ENCODE measurements around the gene LBHD2.

Gene LBHD2

GRCh38 chr14:103064436-103064835, 19.6 kb upstream of the LBHD2 start:
- TF ChIP-seq SPI1 (IDR thresholded peaks at IDR 0.05; ENCODE audit: borderline replicate concordance, low read depth) (no peak), POLR2AphosphoS5 (IDR thresholded peaks at IDR 0.05; ENCODE audit: low read depth) (no peak), GABPA (IDR thresholded peaks at IDR 0.05; ENCODE audit: low read depth) (no peak)
- TF ChIP-seq, protein P1, sequence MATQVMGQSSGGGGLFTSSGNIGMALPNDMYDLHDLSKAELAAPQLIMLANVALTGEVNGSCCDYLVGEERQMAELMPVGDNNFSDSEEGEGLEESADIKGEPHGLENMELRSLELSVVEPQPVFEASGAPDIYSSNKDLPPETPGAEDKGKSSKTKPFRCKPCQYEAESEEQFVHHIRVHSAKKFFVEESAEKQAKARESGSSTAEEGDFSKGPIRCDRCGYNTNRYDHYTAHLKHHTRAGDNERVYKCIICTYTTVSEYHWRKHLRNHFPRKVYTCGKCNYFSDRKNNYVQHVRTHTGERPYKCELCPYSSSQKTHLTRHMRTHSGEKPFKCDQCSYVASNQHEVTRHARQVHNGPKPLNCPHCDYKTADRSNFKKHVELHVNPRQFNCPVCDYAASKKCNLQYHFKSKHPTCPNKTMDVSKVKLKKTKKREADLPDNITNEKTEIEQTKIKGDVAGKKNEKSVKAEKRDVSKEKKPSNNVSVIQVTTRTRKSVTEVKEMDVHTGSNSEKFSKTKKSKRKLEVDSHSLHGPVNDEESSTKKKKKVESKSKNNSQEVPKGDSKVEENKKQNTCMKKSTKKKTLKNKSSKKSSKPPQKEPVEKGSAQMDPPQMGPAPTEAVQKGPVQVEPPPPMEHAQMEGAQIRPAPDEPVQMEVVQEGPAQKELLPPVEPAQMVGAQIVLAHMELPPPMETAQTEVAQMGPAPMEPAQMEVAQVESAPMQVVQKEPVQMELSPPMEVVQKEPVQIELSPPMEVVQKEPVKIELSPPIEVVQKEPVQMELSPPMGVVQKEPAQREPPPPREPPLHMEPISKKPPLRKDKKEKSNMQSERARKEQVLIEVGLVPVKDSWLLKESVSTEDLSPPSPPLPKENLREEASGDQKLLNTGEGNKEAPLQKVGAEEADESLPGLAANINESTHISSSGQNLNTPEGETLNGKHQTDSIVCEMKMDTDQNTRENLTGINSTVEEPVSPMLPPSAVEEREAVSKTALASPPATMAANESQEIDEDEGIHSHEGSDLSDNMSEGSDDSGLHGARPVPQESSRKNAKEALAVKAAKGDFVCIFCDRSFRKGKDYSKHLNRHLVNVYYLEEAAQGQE (IDR thresholded peaks at IDR 0.05; ENCODE audit: insufficient replicate concordance, low read depth) = no peak
- TF ChIP-seq, protein P2, sequence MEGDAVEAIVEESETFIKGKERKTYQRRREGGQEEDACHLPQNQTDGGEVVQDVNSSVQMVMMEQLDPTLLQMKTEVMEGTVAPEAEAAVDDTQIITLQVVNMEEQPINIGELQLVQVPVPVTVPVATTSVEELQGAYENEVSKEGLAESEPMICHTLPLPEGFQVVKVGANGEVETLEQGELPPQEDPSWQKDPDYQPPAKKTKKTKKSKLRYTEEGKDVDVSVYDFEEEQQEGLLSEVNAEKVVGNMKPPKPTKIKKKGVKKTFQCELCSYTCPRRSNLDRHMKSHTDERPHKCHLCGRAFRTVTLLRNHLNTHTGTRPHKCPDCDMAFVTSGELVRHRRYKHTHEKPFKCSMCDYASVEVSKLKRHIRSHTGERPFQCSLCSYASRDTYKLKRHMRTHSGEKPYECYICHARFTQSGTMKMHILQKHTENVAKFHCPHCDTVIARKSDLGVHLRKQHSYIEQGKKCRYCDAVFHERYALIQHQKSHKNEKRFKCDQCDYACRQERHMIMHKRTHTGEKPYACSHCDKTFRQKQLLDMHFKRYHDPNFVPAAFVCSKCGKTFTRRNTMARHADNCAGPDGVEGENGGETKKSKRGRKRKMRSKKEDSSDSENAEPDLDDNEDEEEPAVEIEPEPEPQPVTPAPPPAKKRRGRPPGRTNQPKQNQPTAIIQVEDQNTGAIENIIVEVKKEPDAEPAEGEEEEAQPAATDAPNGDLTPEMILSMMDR (IDR thresholded peaks at IDR 0.05; ENCODE audit: insufficient read depth, low read length) = no peak
- no peak for DNase-seq (ENCODE audit: low read depth in 1 of 2, low spot score in 1 of 2)
- no peak overlapping the region for H3K27ac ChIP-seq (replicated peaks)

DNA sequence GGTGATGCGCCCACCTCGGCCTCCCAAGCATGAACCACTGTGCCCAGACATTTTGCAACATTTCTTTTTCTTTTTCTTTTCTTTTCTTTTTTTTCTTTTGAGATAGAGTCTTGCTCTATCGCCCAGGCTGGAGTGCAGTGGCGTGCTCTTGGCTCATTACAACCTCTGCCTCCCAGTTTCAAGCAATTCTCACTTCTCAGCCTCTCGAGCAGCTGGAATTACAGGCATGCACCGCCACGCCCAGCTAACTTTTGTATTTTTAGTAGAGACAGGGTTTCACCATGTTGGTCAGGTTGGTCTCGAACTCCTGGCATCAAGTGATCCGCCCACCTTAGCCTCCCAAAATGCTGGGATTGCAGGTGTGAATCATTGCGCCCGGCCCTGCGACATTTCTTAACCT, 19.0 kb upstream of the LBHD2 start:
- peaks cover 9% of the 10 kb centered on the region for H3K27me3 ChIP-seq (ENCODE audit: insufficient read depth, poor library complexity, severe bottlenecking)
- H3K27ac ChIP-seq (replicated peaks) = no peak overlapping the region
- no peak for DNase-seq (ENCODE audit: low read depth in 1 of 2, low spot score in 1 of 2)
- no peak overlapping the region for H3K4me3 ChIP-seq (replicated peaks; ENCODE audit: insufficient read depth, low read length)
- TF ChIP-seq SPI1 (IDR thresholded peaks at IDR 0.05; ENCODE audit: borderline replicate concordance, low read depth) (no peak), POLR2AphosphoS5 (IDR thresholded peaks at IDR 0.05; ENCODE audit: low read depth) (no peak), GABPA (IDR thresholded peaks at IDR 0.05; ENCODE audit: low read depth) (no peak)
- TF ChIP-seq, protein P2 (IDR thresholded peaks at IDR 0.05; ENCODE audit: insufficient read depth, low read length) = no peak

More at GRCh38 chr14:103064436-103064835, 19.6 kb upstream of the LBHD2 start:
- Histone ChIP-seq H3K4me3 (replicated peaks; ENCODE audit: insufficient read depth, low read length) (no peak overlapping the region), H3K27me3 (ENCODE audit: insufficient read depth, poor library complexity, severe bottlenecking) (peaks cover 13% of the 10 kb centered on the region)

DNA sequence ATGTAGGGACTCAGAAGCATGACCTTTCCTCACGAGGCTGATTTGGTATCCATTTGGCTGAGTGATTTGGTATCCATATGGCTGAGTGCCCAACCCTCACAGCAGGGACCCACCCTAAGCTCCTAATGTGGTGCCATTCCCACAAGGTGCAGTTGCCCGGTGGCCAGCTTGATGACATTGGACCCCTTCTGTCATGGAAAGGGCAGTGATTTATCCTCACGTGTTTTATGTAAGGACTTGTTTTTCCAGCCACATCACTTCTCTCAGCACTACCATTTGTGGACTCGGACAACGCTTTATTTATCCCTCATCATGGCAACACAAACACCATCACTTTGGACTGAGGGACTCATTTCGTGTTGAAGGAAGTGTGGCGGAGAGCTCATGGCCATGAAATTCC, 18.1 kb upstream of the LBHD2 start:
- Histone ChIP-seq H3K27ac (replicated peaks) (no peak overlapping the region), H3K27me3 (ENCODE audit: insufficient read depth, poor library complexity, severe bottlenecking) (peaks cover 8% of the 10 kb centered on the region), H3K4me3 (replicated peaks; ENCODE audit: insufficient read depth, low read length) (no peak overlapping the region)
- no peak for DNase-seq (ENCODE audit: low read depth in 1 of 2, low spot score in 1 of 2)
- no peak for TF ChIP-seq SPI1 (IDR thresholded peaks at IDR 0.05; ENCODE audit: borderline replicate concordance, low read depth)
- no peak for TF ChIP-seq GABPA (IDR thresholded peaks at IDR 0.05; ENCODE audit: low read depth)
- TF ChIP-seq, protein P1 (IDR thresholded peaks at IDR 0.05; ENCODE audit: insufficient replicate concordance, low read depth) = no peak
- no peak for TF ChIP-seq POLR2AphosphoS5 (IDR thresholded peaks at IDR 0.05; ENCODE audit: low read depth)
- TF ChIP-seq, protein P2 (IDR thresholded peaks at IDR 0.05; ENCODE audit: insufficient read depth, low read length) = no peak

DNA sequence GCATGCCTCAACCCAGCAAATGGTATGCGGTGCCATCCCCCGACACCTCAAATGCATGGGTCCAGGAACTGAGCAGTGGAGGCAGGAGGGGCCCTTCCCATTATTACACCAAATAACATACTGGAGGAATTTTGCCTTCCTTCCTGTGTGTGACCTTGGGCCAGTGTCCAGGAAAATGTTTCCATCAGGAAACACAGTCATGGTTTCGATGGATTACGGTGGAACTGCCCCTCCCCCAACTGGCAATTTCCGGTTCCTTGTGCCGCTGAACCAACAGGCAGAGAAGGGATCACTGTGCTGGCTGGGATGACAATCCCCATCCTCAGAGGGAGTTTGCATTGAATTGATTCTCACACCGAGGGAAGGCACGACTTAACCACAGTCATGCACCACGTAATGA, 17.6 kb upstream of the LBHD2 start:
- TF ChIP-seq GABPA (IDR thresholded peaks at IDR 0.05; ENCODE audit: low read depth) (no peak), SPI1 (IDR thresholded peaks at IDR 0.05; ENCODE audit: borderline replicate concordance, low read depth) (no peak), POLR2AphosphoS5 (IDR thresholded peaks at IDR 0.05; ENCODE audit: low read depth) (no peak)
- TF ChIP-seq, protein P1 (IDR thresholded peaks at IDR 0.05; ENCODE audit: insufficient replicate concordance, low read depth) = no peak
- TF ChIP-seq, protein P2 (IDR thresholded peaks at IDR 0.05; ENCODE audit: insufficient read depth, low read length) = no peak
- no peak overlapping the region for H3K4me3 ChIP-seq (replicated peaks; ENCODE audit: insufficient read depth, low read length)
- DNase-seq (ENCODE audit: low read depth in 1 of 2, low spot score in 1 of 2) = no peak
- H3K27ac ChIP-seq (replicated peaks) = no peak overlapping the region
- H3K27me3 ChIP-seq (ENCODE audit: insufficient read depth, poor library complexity, severe bottlenecking) = peaks cover 8% of the 10 kb centered on the region

Measured in HL-60 (cell line).